Cerebellar cortex (tissue), 1 donor: Measurements from ENCODE around the gene MBP.

ENCODE experiments used
- DNase-seq: peaks from one replicate; pipeline ENCODE4 v3.0.0-alpha.2; 2015; ENCODE audit warnings: low spot score

The MBP gene

GRCh38 chr18:77065221-77065981, 67.2 kb downstream of the MBP start:
- DNase-seq = no peak

GRCh38 chr18:77063260-77063659, 69.3 kb downstream of the MBP start:
- no peak for DNase-seq

- no peak for DNase-seq
Measured at GRCh38 chr18:77062518-77063003, 70.0 kb downstream of the MBP start.

- peak; percentile 8 for DNase-seq
Measured at GRCh38 chr18:77061946-77062517, 70.6 kb downstream of the MBP start.

GRCh38 chr18:77061281-77061945, 71.2 kb downstream of the MBP start:
- no peak for DNase-seq

GRCh38 chr18:77060151-77060550, 72.4 kb downstream of the MBP start:
- no peak for DNase-seq

- peak; percentile 45 for DNase-seq
Measured at GRCh38 chr18:77059294-77059916, 73.2 kb downstream of the MBP start.

GRCh38 chr18:77058290-77058835, 74.2 kb downstream of the MBP start:
- no peak for DNase-seq

GRCh38 chr18:77057006-77057395, 75.6 kb downstream of the MBP start:
- no peak for DNase-seq

- no peak for DNase-seq
Measured at GRCh38 chr18:77056344-77057005, 76.1 kb downstream of the MBP start.

- DNase-seq = no peak
Measured at GRCh38 chr18:77055429-77056300, 76.9 kb downstream of the MBP start.

- peak; percentile 22 for DNase-seq
Measured at GRCh38 chr18:77054606-77055428, 77.8 kb downstream of the MBP start.

- DNase-seq = no peak
Measured at GRCh38 chr18:77054288-77054605, 78.3 kb downstream of the MBP start.

- DNase-seq = no peak
Measured at GRCh38 chr18:77053616-77054287, 78.8 kb downstream of the MBP start.

- DNase-seq = no peak
Measured at GRCh38 chr18:77052983-77053309, 79.6 kb downstream of the MBP start.

GRCh38 chr18:77052297-77052982, 80.1 kb downstream of the MBP start:
- DNase-seq = no peak

GRCh38 chr18:77051581-77052296, 80.8 kb downstream of the MBP start:
- DNase-seq = no peak

GRCh38 chr18:77049938-77050337, 82.6 kb downstream of the MBP start:
- no peak for DNase-seq
